ENCODE data around the gene MYADM. TPM values are rescaled to one million over a fixed set of nuclear protein-coding genes. Genes with fewer than 3 reads are reported as not detected.

The MYADM gene
- polyA plus RNA-seq, 1 donor from 2014 or later, result 2.5 TPM

DNA sequence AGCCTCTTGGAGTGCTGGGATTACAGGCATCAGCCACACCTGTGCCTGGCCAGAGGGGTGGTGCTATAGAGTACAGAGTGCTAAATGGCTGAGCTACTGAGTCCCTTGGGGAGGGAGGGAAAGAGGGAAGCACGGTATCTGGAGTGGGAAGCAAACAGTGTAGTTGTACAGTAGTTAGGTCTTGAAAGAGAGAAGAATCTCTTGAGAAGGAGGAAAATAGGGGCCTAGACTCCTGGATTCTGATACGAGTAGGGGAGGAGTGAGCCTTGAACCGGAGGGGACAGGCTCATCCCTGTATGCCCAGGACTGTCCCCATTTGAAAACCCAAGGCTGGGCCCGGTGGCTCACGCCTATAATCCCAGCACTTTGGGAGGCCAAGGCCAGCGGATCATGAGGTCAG, 5.1 kb downstream of the MYADM start:
- Histone ChIP-seq H3K9ac (ENCODE audit: low read length) (no peak overlapping the region), H4K20me1 (ENCODE audit: insufficient read depth) (peaks cover 14% of the 10 kb centered on the region), H3K79me2 (replicated peaks; ENCODE audit: insufficient read depth, low read length) (no peaks in the 10 kb centered on the region), H3K27me3 (ENCODE audit: insufficient read depth, low read depth, low read length) (no peaks in the 10 kb centered on the region), H3K9me3 (ENCODE audit: low read length) (no peaks in the 10 kb centered on the region), H3K4me3 (ENCODE audit: low read length) (no peak overlapping the region), H2AFZ (ENCODE audit: low read depth, low read length) (no peak overlapping the region), H3K36me3 (ENCODE audit: insufficient read depth, low read length) (no peaks in the 10 kb centered on the region), H3K27ac (ENCODE audit: low read length) (no peak overlapping the region), H3K4me2 (ENCODE audit: low read length) (no peak overlapping the region), H3F3A (ENCODE audit: insufficient read depth, low read length, poor library complexity, severe bottlenecking) (no peaks in the 10 kb centered on the region), H3K9me2 (ENCODE audit: insufficient read depth, low read length) (no peaks in the 10 kb centered on the region)
- TF ChIP-seq EP300 (conservative IDR thresholded peaks at IDR 0.05; ENCODE audit: poor library complexity, severe bottlenecking), result no peak
- TF ChIP-seq MXI1 (conservative IDR thresholded peaks at IDR 0.05; ENCODE audit: poor library complexity, severe bottlenecking), result no peak
- TF ChIP-seq POLR2AphosphoS5 (IDR thresholded peaks at IDR 0.05), result no peak
- no peak for TF ChIP-seq REST (IDR thresholded peaks at IDR 0.05; ENCODE audit: borderline replicate concordance)
- TF ChIP-seq TAF1 (IDR thresholded peaks at IDR 0.05; ENCODE audit: low read depth), result no peak
- TF ChIP-seq, protein P1, sequence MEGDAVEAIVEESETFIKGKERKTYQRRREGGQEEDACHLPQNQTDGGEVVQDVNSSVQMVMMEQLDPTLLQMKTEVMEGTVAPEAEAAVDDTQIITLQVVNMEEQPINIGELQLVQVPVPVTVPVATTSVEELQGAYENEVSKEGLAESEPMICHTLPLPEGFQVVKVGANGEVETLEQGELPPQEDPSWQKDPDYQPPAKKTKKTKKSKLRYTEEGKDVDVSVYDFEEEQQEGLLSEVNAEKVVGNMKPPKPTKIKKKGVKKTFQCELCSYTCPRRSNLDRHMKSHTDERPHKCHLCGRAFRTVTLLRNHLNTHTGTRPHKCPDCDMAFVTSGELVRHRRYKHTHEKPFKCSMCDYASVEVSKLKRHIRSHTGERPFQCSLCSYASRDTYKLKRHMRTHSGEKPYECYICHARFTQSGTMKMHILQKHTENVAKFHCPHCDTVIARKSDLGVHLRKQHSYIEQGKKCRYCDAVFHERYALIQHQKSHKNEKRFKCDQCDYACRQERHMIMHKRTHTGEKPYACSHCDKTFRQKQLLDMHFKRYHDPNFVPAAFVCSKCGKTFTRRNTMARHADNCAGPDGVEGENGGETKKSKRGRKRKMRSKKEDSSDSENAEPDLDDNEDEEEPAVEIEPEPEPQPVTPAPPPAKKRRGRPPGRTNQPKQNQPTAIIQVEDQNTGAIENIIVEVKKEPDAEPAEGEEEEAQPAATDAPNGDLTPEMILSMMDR (IDR thresholded peaks at IDR 0.05; ENCODE audit: poor library complexity, severe bottlenecking), result no peak
- no peak for TF ChIP-seq SMC3 (conservative IDR thresholded peaks at IDR 0.05; ENCODE audit: poor library complexity)
- TF ChIP-seq RAD21 (conservative IDR thresholded peaks at IDR 0.05), result no peak
- TF ChIP-seq EZH2 (IDR thresholded peaks at IDR 0.05; ENCODE audit: borderline replicate concordance, insufficient read depth, low read length, poor library complexity, severe bottlenecking), result no peak

DNA sequence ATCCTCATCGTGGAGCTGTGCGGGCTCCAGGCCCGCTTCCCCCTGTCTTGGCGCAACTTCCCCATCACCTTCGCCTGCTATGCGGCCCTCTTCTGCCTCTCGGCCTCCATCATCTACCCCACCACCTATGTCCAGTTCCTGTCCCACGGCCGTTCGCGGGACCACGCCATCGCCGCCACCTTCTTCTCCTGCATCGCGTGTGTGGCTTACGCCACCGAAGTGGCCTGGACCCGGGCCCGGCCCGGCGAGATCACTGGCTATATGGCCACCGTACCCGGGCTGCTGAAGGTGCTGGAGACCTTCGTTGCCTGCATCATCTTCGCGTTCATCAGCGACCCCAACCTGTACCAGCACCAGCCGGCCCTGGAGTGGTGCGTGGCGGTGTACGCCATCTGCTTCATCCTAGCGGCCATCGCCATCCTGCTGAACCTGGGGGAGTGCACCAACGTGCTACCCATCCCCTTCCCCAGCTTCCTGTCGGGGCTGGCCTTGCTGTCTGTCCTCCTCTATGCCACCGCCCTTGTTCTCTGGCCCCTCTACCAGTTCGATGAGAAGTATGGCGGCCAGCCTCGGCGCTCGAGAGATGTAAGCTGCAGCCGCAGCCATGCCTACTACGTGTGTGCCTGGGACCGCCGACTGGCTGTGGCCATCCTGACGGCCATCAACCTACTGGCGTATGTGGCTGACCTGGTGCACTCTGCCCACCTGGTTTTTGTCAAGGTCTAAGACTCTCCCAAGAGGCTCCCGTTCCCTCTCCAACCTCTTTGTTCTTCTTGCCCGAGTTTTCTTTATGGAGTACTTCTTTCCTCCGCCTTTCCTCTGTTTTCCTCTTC, 6.3 kb downstream of the MYADM start:
- H3K9me2 ChIP-seq (ENCODE audit: insufficient read depth, low read length), result no peaks in the 10 kb centered on the region
- no peak overlapping the region for H3K27ac ChIP-seq (ENCODE audit: low read length)
- no peaks in the 10 kb centered on the region for H3F3A ChIP-seq (ENCODE audit: insufficient read depth, low read length, poor library complexity, severe bottlenecking)
- no peak overlapping the region for H2AFZ ChIP-seq (ENCODE audit: low read depth, low read length)
- H3K4me3 ChIP-seq (ENCODE audit: low read length), result no peak overlapping the region
- H3K9me3 ChIP-seq (ENCODE audit: low read length), result no peaks in the 10 kb centered on the region
- peaks cover 5% of the 10 kb centered on the region for H4K20me1 ChIP-seq (ENCODE audit: insufficient read depth)
- no peaks in the 10 kb centered on the region for H3K27me3 ChIP-seq (ENCODE audit: insufficient read depth, low read depth, low read length)
- no peak overlapping the region for H3K4me2 ChIP-seq (ENCODE audit: low read length)
- no peaks in the 10 kb centered on the region for H3K79me2 ChIP-seq (replicated peaks; ENCODE audit: insufficient read depth, low read length)
- no peak overlapping the region for H3K9ac ChIP-seq (ENCODE audit: low read length)
- H3K36me3 ChIP-seq (ENCODE audit: insufficient read depth, low read length), result no peaks in the 10 kb centered on the region
- TF ChIP-seq MXI1 (conservative IDR thresholded peaks at IDR 0.05; ENCODE audit: poor library complexity, severe bottlenecking), result no peak
- TF ChIP-seq, protein P1 (IDR thresholded peaks at IDR 0.05; ENCODE audit: poor library complexity, severe bottlenecking), result no peak
- TF ChIP-seq REST (IDR thresholded peaks at IDR 0.05; ENCODE audit: borderline replicate concordance), result no peak
- TF ChIP-seq EZH2 (IDR thresholded peaks at IDR 0.05; ENCODE audit: borderline replicate concordance, insufficient read depth, low read length, poor library complexity, severe bottlenecking), result no peak
- no peak for TF ChIP-seq SMC3 (conservative IDR thresholded peaks at IDR 0.05; ENCODE audit: poor library complexity)
- TF ChIP-seq EP300 (conservative IDR thresholded peaks at IDR 0.05; ENCODE audit: poor library complexity, severe bottlenecking), result no peak
- no peak for TF ChIP-seq TAF1 (IDR thresholded peaks at IDR 0.05; ENCODE audit: low read depth)
- TF ChIP-seq RAD21 (conservative IDR thresholded peaks at IDR 0.05), result no peak
- TF ChIP-seq POLR2AphosphoS5 (IDR thresholded peaks at IDR 0.05), result no peak

All from neural cell (in vitro differentiated cells).